Activated CD4-positive, alpha-beta T cell treated with anti-CD3 and anti-CD28 coated beads for 4 hours (primary cell): ENCODE results near the gene FAM222B.
"Not testable (repeated sequence)": the region's sequence is repeated elsewhere in the genome, so short reads cannot be mapped to it uniquely, and the experiment has no call there.

Source experiments
- DNase-seq, 2 donors: peaks; one replicate each; pipeline ENCODE4 v3.0.0-alpha.2; 2020

The FAM222B gene

DNA sequence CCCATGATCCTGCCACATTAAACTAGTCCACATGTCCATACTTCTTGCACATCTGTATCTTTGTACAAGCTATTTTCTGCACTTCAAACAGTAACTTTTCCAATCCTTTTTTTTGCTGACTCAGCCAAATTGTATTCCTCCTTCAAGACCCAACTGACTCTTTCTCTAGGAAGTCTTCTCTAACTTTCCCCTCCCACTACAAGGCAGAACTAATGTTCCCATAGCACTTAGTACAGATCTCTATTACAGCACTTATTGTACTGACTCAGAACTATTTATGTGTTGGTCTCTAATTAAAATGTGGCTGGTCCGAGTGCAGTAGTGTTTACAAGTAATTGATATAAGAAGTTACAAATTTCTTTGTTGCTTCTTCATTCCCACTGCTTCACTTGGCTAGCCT, 8.2 kb downstream of the FAM222B start:
- DNase-seq, result no peak

DNA sequence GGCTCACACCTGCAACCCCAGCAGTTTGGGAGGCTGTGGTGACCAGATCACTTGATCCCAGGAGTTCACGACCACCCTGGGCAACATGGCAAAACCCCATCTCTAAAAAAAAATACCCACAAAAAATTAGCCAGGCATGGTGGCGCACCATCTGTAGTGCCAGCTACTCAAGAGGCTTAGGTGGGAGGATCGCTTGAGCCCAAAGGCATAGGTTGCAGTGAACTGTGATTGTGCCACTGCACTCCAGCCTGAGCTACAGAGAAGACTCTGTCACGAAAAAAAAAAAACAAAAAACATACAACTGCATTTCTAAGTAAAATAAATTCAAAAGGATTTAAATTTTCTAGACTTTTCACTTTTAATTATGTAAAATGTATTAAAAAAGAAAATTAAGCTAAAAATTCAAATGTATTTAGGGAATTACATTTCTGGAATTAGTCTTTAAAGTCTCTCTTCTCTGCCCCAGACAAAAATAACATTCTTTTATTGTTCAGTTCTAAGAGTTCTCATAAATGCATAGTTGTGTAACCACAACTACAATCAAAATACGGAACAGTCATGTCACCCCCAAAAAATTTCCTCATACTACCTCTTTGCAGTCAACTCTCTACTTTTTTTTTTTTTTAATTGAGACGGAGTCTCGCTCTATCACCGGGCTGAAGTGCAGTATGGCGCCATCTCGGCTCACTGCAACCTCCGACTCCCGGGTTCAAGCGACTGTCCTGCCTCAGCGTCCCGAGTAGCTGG, 14.1 kb downstream of the FAM222B start:
- DNase-seq, result no peak

DNA sequence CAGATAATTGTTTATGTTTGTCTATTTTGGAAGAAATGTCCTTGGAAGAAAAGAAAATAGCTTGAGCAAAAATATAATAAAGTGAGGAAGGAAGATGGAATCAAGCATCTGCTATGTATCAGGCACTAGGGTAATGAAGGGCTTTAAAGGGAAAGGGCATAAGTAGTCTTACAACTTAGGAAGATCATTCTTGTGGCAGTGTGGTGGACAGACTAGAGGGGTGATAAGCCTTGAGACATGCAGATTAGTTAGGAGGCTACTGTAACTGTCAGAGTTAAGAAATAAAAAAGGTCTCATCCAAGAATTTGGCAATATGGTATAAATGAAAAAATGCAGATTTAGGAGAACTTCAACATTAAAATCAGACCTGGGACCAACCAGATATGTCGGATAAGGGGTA, 14.9 kb downstream of the FAM222B start:
- no peak for DNase-seq

DNA sequence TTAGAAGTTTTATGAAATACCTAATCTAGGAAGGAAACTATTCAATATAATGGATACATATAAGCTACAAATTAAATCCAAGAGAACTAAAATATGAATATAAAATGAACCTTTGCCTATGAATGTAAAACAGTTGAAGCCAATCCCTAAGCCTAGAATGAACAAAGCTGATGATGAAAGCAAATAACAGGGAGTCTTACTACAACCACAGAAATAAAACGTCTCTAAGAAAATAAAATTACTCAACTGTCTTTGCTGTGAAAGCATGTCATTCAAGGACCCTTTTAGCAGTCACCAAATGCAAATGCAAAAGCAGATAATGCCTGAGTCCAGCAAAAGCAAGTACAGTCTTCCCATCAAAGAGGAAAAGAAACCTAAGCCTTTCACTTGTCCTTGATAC, 23.0 kb downstream of the FAM222B start:
- DNase-seq, result no peak

DNA sequence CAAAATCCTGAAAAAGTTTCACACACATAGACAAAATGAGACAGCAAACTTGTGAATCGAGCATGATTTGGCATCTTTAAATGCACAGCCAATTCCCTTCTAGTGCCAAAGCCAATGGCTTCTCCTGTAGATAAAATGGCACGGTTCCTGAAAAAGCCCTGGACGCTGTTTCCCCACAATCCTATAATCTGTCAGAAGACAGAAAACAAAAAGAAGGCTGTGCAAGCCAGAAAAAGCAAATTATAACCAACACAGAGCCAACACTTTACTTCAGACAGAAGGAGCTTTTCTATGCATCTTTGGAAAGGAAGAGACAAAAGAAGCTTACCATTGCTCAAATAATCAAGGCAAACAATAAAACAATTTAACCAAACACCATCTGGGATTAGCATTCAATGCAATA, 23.8 kb downstream of the FAM222B start:
- DNase-seq, result no peak

DNA sequence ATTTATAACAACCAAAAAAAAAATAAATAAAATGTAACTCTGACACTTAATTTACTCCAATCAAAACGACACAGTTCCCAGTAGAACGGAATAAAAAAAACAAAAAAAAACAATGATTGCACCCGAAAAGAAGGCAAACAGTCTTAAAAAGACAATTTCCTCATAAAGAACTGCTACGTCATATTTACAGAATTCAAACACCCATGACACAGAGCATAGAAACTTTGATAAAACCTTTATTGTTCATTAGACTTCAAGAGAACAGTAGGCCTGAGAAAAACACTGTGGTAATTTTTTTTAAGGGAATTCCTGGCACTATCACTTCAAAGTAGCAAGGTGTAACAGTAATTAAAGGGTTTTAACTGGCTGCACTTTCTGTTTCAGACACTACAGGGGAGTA, 26.1 kb downstream of the FAM222B start:
- DNase-seq, result no peak

DNA sequence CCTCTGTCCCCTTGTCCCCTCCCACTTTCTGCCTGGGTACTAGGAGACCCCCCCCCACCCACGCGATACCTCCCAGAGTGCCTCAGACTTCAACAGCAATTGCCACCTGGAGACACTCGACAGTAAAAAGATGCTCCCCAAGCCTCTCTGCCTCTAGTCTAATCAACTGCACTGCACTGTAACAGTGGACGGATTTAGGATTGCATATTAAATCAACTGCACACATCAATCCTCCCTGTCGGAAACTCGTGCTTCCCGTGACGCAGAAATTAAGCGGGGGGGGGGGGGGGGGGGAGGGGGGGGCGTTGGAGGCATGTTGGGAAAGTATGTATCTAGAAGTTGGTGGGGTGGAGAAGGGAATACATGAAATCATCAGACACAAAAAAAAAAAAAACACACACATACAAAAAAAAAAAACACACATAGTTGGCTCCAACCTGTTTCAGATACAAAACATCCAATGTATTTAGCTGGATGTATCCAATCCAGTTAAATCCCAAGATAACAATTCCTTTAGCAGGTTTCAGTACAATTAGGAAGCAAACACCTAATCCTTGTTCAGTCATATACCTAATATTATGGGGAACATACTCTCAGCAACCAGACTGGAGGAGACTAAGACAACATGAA, 29.7 kb downstream of the FAM222B start:
- no peak for DNase-seq

DNA sequence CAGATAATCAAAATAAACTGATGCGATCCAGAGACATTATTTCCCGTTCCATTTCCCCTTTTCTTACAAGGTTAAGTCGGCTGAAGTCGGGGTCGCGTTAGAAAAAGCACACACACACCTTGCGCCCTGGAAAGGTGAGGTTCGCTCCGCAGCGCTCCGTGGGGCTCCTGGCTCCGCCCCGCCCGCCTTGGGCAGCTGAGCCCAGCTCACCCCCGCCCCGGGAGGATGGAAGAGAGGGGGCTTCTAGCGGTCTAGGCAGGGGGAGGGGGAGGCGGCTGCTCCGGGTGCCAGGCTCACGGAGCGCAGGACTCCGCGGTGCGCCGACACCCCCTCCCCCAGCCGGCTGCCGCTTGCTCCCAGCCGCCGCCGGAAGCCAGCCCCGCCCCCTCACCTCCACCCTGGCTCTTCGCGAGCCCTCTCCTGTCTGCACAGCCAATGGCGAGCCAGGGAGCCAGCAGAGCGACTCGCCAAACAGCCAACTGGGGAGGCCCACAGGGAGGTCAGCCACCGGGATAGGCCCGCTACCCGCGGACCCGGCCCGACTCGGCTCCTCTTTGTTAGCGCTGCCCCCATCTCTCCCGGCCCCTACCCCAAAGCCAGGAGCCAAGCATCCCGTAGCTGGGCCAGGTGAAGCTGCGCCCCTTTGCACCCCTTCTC, 30.4 kb downstream of the FAM222B start:
- peak; percentile 94 for DNase-seq

DNA sequence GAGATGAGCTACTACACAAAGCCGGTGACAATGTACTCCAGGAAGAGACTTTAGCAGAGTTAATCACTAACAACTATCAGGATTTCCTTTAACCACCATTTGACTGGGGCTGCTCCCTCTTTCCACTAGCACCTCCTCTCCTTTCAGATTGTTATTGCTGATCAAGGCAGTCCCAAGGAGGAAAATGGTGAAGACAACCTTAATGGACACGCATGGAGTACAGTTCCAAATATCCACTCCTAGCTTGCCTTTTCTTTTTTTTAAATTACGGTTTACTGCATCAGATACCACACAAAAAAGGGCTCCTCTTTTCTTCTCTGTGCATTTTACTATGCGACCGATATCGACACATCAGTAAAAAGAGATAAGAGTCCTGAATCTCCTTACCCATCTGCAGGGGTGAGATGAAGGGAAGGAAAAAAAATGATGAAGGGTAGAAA, 30.9 kb downstream of the FAM222B start:
- no peak for DNase-seq

DNA sequence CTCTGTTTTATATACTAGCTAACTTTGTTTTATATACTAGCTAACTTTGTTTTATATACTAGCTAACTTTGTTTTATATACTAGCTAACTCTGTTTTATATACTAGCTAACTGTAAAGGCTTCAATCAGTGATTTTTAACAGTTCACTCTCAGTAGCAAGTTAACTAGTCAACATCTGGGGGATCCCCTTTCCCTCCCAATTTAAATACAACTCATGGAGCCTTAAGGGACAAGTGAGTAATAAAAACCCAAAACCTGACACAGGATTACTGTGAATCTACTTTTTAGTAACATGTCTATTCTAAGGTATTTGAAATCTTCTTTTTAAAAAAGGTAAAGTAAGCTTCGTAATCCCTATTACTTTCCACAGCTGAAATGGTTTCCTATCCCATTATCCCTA, 32.2 kb downstream of the FAM222B start:
- DNase-seq, result no peak

DNA sequence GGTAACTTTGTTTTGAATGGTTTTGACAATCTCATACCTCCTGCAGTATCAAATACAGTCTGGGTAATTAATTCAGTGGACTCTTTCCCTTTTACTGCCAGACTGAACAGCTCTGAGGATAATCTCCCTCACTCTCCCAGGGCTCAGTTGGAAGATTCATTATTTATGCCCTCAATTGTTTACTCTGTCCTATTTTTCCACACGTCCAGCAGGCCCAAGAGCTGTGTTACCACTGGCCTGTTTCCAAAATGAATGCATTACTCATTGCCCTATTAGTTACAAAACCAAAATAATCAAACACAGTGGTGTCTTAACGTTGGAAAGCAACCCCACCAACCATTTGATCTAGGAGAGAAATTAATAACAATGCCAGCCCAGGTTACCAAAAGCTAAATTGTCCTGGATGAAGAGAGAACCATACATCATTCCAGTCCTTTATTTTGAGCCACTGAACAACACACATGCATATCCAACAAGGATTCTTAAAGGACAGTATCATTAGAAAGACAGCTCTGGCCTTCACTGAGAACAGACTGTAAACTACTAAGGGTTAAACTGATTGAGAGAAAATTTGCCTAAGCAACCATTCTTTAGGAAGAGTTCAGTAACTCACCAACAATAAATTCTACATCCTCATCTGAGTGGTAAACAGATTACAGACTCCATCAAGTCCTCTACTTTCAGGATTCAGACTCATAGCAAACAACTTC, 34.5 kb downstream of the FAM222B start:
- no peak for DNase-seq

DNA sequence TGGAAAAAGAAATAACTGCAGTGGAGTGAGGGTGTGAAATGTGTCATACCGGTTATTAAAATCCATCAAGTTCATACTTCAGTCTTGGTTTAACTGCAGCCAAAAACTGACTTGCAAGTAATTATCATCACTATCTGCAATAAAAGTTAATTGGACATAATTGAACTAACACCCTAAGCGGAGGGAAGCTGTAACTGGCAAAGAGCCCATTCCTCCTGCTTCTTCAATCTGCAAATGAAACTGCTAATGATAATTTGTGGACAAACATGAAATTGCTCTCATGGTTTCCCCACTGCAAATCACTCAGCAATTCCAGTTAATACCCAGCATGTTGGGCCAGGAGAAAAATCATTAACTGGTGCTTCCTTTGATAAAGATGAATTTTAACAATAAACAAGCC, 46.5 kb downstream of the FAM222B start:
- no peak for DNase-seq

DNA sequence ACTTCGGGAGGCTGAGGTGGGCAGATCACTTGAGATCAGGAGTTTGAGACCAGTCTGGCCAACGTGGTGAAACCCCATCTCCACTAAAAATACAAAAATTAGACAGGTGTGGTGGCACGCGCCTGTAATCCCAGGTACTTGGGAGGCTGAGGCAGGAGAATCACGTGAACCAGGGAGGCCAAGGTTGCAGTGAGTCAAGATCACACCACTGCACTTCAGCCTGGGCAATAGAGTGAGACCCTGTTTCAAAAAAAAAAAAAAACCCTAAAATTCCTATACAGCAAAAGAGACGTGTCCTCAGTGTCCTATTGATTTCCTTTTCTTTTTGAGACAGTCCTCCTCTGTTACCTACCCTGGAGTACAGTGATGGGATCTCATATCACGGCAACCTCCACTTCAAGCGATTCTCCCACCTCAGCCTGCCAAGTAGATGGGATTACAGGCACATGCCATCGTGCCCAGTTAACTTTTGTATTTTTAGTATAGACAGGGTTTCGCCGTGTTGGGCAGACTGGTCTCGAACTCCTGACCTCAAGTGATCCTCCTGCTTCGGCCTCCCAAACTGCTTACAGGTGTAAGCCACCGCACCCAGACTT, 47.6 kb downstream of the FAM222B start:
- not testable (repeated sequence) for DNase-seq

DNA sequence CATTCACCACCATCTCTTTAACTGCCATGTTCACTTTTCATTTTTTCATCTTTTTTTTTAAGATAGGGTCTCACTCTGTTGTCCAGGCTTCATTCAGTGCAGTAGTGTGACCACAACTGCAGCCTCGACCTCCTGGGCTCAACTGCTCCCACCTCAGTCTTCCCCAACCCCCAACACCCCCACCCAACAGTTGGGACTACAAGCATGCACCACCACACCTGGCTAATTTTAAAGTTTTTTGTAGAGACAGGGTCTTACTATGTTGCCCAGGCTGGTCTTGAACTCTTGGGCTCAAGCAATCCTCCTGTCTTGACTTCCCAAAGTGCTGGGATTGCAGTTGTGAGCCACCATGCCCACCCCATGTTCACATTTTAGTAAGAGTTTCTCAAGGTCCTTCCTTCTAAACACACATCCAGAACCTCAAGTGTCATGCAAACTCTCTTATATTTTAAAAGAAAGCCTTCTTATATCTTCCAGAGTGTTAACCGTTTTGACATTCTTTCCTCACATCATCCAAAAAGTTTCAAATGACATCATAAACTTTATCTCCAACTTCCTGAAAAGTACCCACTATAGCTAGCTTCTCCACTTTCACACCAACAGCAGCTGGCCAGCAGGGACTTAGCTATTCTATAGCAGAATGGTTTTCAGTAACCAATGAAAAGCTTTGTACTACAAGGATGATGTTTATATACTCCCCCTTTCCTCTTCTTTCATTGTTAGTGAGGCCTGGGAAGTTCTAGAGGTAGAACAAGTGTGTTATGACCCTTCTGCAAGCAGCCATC, 49.5 kb downstream of the FAM222B start:
- no peak for DNase-seq

DNA sequence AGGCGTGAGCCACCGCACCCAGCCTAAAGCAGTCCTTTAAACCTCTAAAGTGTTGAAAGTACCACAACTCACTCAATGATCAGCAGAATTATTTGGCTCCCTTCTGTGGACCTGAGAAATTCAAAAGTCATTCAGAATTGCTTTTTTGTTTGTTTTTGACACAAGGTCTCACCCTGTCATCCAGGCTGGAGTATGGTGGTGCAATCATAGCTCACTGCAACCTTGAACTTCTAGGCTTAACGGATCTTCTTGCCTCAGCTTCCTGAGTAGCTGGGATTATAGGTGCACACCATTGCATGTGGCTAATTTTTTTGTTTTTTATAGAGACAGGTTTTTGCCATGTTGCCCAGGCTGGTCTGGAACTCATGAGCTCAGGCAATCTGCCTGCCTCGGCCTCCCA, 54.5 kb downstream of the FAM222B start:
- DNase-seq, result no peak

DNA sequence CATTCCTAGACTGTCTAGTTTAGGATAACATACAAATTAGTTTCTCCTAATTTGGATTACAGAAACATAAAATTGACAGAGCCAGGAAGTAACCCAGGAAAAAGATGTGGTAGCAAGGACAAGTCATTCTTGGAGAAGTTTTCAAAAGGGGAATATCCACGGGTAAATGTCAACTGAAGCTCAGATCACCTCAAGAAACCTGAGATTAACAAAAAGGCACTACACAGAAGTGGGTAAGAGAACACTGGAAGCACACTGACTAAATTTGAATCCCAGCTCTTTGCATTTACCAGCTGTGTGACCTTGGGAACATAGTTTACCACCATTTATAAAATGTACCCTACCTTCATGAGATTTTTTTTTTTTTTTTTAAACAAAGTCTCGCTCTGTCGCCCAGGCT, 59.4 kb downstream of the FAM222B start:
- no peak for DNase-seq

DNA sequence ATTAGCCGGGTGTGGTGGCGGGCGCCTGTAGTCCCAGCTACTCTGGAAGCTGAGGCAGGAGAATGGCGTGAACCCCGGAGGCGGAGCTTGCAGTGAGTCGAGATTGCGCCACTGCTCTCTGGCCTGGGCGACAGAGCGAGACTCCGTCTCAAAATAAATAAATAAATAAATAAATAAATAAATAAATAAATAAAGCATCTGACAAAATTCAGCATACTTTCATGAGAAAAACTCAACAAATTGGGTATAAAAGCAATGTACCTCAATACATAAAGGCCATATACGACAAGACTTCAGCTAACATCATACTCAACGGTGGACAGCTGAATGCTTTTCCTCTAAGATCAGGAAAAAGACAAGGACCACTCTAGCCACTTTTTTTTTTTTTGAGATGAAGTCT, 63.0 kb downstream of the FAM222B start:
- not testable (repeated sequence) for DNase-seq

DNA sequence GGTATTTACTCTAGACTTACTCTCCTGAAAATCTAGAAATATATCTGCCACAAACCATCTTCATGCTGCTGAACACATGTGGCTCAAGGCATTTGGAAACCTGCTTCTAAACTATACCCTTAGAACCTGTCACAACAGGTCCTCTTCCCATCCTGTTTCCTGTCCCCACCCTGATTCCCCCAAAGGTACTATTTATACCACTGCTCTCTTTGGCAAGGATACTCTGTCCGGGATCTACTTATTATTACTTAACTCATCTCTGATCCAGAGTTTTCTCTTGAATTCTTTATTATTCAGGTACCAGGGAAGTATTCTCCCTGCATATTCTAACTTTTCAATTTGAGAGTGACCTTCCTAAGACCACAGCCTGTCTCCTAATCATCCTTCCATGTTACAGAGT, 65.4 kb downstream of the FAM222B start:
- DNase-seq, result no peak

DNA sequence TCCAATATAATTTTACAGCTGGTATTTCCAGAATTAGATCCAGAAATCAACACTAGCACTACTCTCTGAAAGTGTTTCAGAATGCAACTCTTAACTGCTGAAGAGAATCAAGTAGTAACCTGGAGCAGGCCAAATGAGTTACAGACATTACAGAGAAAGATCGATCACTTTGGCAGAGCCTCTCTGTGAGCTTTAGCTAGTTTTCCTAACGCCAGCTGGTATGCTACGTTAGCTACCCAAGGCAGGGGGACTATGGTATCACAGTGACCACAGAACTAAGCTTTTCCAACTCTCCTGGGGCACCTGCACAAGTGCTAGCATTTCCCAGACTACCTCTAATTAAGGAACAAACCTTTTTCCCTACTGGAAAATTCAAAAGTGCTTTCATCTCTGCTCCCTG, 68.4 kb downstream of the FAM222B start:
- no peak for DNase-seq

DNA sequence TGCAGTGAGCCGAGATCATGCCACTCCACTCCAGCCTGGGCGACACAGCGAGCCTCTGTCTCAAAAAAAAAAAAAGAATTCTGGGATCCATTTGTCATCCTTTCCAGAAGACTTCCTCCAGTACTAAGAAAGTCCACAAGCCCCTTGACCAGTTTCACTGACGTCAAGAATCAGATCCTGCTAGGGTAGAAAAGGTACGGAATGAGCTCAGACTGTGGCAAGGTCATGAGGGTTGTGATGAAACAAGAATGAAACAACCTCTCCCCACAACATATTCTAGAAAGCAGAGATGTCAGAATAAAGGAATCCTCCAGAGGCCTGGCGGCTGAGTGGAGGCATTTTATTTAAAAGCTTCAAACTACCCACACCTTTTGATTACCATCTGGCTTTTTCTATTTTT, 68.9 kb downstream of the FAM222B start:
- no peak for DNase-seq

DNA sequence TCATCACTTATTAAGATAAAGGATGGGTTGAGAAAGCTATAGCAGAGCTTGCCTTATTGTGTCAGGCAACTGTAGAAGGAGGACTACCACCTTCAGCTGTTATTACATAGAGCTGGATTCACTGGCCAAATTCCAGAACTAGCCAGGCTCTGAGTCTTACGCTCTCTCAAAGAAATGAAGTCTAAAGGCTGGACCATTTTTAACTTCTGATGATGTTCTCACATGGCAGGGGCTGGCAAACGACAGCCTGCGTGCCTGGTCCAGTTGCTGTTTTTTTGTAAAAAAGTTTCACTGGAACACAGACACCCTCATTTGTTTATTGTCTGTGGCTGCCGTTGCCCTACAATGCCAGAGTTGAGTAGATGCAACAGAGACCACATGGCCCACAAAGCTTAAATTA, 77.6 kb downstream of the FAM222B start:
- no peak for DNase-seq

DNA sequence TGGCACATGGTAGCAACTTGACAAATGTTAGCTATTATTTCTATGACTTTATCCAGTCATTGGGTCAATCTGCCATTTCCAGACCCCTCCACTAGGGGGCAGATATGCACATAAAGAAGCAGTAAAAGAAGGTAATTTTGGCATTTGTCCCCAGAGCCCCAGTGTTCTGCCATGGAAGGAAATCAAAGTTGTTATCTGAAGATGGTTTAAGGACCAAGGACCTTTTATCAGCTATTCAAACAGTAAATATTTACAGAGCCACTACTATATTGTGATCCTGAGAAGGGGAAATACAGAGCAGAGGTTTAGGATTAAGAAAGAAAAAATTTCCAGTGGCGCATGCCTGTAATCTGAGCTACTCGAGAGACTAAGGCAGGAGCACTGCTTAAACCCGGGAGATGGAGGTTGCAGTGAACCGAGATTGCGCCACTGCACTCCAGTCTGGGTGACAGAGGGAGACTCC, 78.8 kb downstream of the FAM222B start:
- peak; percentile 71 to 85 for DNase-seq
